ENCODE measurements around the gene MYOM1.

- TF ChIP-seq, protein P1, sequence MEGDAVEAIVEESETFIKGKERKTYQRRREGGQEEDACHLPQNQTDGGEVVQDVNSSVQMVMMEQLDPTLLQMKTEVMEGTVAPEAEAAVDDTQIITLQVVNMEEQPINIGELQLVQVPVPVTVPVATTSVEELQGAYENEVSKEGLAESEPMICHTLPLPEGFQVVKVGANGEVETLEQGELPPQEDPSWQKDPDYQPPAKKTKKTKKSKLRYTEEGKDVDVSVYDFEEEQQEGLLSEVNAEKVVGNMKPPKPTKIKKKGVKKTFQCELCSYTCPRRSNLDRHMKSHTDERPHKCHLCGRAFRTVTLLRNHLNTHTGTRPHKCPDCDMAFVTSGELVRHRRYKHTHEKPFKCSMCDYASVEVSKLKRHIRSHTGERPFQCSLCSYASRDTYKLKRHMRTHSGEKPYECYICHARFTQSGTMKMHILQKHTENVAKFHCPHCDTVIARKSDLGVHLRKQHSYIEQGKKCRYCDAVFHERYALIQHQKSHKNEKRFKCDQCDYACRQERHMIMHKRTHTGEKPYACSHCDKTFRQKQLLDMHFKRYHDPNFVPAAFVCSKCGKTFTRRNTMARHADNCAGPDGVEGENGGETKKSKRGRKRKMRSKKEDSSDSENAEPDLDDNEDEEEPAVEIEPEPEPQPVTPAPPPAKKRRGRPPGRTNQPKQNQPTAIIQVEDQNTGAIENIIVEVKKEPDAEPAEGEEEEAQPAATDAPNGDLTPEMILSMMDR (IDR thresholded peaks at IDR 0.05): no peak
- TF ChIP-seq ZFX (IDR thresholded peaks at IDR 0.05; ENCODE audit: borderline replicate concordance): no peak
Observed at GRCh38 chr18:3234457-3234856, 14.7 kb upstream of the MYOM1 start.
